Activated T-helper 9 cell treated with anti-CD3 and anti-CD28 coated beads, Interleukin-2, amount 50 U/mL, for 16 hours (primary cell): ENCODE measurements around the gene KLHL33.
A peak's percentile ranks its signal among the peaks of the same experiment; 100 is the strongest.
"Not testable (repeated sequence)": the region's sequence is repeated elsewhere in the genome, so short reads cannot be mapped to it uniquely, and the experiment has no call there.

ENCODE experiments used
- DNase-seq: peaks from one replicate; pipeline ENCODE4 v3.0.0-alpha.2; 2020; ENCODE audit warnings: low read depth

Gene KLHL33

DNA sequence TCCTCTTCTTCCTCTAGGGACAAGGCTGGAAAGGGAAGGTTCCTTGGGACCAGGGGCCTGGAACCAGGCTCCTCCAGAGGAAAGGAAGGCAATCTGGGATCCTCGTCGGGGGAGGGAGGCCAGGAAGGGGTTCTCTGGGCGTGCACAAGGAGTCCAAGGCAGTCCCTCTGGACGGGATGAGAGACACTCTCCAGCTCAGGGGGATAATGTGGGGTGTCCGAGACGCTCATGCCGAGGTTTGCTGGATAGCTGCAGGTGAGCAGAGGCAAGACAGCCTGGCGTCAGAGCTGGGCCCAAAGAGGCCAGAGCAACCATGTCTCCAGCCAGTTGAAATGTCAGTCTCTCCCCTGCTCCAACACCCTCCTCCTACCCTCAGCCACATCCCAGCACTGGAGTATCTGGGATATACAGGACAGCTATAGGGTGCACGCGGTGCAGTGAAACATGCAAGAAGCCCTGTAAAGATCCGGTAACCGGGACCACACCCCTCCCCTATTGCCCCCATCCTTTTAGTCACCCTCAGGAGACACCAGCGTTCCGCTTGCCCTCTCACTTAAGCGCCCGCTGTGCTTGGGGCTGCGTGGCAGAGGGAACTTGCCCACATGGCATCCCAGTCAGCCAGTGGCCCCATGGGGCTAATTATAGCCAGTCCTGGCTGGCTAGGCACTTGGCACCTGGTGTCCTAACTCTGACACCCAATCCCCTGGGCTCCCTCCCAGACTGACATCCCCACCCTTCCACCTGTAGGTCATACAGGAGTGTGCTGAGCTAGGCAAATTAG is at the start of gene KLHL33:
Gene KLHL33 (minus strand): TSS at position 585 of the 781 bp plus-strand sequence. CDS start 355 bp downstream, at position 230.
- DNase-seq = no peak

GRCh38 chr14:20482382-20482781 is 46.4 kb upstream of the KLHL33 start:
- no peak for DNase-seq

GRCh38 chr14:20478894-20479293 is 42.9 kb upstream of the KLHL33 start:
- no peak for DNase-seq

DNA sequence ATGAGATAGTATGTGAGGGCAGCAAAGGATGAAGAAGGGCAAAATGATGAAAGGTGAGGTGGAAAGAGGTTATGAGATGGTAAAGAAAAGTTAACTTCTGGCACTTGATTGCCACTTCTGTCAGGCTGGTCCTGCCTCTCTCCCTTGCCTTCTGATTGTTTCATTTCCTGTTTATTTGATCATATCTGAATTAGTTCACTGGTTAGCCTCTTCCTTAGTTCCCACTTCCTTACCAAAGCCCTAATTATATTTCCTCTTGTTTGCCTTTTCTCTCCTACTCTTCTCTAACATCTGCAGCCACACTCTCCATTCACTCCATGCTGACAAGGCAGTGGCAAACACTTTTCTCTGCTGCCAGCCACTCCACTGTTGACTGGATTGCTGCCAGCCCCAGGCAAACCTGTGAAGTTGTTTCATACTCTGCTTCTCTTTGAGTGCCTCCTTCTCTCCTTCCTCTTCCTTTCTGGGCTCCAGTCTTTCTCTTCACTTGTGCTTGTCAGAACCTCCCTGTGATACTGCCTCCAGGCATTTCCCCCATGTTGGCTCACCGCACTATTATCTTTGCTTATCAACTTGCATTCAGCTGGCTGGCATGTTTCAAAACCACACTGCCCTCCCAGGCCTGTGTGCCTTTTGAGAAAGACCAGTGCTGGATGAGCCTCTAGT is 41.4 kb upstream of the KLHL33 start:
- DNase-seq = no peak

DNA sequence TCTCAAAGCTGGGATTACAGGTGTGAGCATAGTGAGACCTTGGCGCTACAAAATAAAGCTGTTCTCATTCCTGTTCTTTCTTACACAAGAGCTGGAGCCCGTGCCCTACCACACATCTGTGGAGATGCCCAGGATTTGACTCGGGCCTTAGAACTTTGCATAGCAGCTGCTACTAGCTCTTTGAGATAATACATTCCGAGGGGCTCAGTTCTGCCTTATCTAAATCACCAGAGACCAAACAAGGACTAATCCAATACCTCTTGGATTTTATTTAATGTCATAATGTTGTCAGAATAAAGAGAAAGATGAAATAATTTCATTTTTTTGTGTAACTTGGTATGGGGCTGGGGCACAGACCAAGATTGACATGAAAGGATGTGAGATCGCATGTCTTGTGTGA is 40.8 kb upstream of the KLHL33 start:
- no peak for DNase-seq

- no peak for DNase-seq
Measured at GRCh38 chr14:20472536-20473169, 36.7 kb upstream of the KLHL33 start.

DNA sequence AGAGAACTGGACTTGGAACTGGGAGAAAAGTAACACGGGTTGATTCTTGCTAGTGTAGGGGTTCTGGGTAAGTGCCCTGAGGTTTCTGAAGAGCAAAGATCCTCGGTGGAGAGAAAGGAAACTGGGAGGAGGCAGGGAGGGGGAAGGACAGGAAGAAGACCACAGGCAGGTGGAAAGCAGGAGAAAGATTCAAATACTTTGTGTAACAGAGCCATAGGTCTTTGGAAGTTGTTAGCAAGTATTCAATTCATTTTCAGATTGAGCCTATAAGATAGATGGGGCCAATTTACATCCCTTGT is 34.6 kb upstream of the KLHL33 start:
- no peak for DNase-seq

GRCh38 chr14:20469890-20470602 is 34.1 kb upstream of the KLHL33 start:
- DNase-seq = peak; percentile 38

GRCh38 chr14:20469242-20469889 is 33.4 kb upstream of the KLHL33 start, which contains the start of gene PNP:
Gene PNP (plus strand): TSS chr14:20469406. CDS start chr14:20469525, 119 bp downstream.
- DNase-seq = peak; percentile 82

DNA sequence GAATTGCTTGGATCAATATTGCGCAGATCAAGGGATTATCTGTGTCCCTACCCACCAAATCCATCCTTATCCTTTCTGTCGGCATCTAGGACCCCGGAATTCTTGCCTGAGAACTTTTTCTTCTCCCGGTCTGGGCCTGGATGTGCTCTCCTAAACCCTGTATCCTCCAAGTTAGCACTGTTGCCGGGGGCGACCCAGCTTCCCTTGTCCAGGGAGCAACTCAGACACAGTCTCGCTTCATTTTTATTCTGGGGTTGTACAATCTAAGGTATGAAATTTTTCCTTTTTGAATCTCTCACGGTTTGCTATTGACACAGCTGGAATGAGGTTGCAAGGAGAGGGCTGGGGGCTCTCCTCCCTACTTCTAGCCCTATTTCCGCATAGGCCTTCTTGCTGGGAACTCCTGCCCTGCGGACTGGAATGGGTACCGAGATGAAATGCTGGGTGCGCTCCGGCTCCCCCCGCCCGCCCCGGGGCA is 32.8 kb upstream of the KLHL33 start:
- no peak for DNase-seq

- peak; percentile 97 for DNase-seq
Measured at GRCh38 chr14:20461225-20462141, 25.5 kb upstream of the KLHL33 start, which contains the start of gene PIP4P1. Gene PIP4P1 (minus strand): TSS chr14:20461434. CDS start chr14:20461325, 109 bp downstream.

GRCh38 chr14:20460458-20461224 is 24.7 kb upstream of the KLHL33 start:
- peak; percentile 37 for DNase-seq

- no peak for DNase-seq
Measured at GRCh38 chr14:20458031-20458789, 22.2 kb upstream of the KLHL33 start.

GRCh38 chr14:20456971-20457370 is 21.0 kb upstream of the KLHL33 start:
- no peak for DNase-seq

- DNase-seq = peak; percentile 56
Measured at GRCh38 chr14:20455355-20456300, 19.7 kb upstream of the KLHL33 start.

DNA sequence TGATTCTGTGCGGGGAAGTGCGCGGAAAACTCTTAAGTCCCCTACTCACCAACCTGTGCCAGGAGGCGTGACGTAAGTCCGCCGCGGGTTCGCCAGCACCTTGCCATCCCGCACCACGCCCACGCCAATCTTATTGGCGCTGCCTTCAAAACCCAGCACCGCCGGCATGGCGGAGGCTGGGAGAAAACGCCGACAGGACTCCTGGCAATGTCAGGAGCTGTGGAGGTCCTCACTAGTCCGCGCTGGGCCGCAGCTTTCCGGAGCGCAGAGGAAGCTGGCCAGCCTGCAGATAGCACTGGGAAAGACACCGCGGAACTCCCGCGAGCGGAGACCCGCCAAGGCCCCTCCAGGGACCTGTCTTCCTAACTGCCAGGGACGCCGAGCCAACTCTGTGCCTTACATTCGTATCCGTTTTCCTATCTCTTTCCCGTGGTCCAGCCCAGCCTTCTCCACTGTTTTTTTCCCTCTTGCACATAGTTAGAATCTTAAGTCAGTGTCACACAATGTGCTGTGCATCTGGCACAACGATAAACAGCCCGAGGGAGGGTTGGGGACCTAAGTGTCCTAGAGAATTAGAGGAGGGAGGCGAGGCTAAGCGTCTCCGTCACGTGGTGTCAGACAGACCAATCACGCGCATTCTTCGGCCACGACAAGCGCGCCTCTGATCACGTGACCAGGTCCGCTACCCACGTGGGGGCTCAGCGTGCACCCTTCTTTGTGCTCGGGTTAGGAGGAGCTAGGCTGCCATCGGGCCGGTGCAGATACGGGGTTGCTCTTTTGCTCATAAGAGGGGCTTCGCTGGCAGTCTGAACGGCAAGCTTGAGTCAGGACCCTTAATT is 18.8 kb upstream of the KLHL33 start, which contains the start of the genes APEX1 and OSGEP:
Gene APEX1 (plus strand): TSS at position 711 of the 839 bp plus-strand sequence. CDS start 420 bp downstream, outside the sequence.
Gene OSGEP (minus strand): TSS at position 297 of the 839 bp plus-strand sequence. CDS start 129 bp downstream, at position 168.
- peak; percentile 96 for DNase-seq

DNA sequence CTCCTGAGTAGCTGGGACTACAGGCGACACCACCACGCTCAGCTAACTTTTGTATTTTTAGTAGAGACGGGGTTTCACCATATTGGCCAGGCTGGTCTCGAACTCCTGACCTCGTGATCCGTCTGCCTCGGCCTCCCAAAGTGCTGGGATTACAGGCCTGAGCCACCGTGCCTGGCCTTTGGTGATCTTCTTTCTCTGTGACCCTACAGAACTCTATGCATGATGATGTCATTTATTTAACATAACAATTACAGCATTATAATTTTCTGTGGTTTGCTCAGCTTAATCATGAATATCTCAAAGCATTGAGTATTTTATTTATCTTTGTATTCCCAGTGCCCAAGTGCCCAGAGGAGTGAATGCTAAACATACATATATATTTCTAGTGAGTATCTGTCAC is 16.9 kb upstream of the KLHL33 start:
- not testable (repeated sequence) for DNase-seq
